Stimulated activated naive CD8-positive, alpha-beta T cell treated with anti-CD3 and anti-CD28 coated beads, Interleukin-15, Interleukin-2, amounts not matched to agents 100 U/mL and 50 U/mL, for 24 hours (primary cell): ENCODE results near the gene MEIOSIN.
"Not testable (repeated sequence)": the region's sequence is repeated elsewhere in the genome, so short reads cannot be mapped to it uniquely, and the experiment has no call there.

ENCODE experiments used
- ATAC-seq: fragments of 150-1000 bp; cut with Tn5 transposase; one replicate; pipeline ENCODE4 v1.10.0; 2021
- DNase-seq: peaks from one replicate; pipeline ENCODE4 v3.0.0; 2021

Gene MEIOSIN

DNA sequence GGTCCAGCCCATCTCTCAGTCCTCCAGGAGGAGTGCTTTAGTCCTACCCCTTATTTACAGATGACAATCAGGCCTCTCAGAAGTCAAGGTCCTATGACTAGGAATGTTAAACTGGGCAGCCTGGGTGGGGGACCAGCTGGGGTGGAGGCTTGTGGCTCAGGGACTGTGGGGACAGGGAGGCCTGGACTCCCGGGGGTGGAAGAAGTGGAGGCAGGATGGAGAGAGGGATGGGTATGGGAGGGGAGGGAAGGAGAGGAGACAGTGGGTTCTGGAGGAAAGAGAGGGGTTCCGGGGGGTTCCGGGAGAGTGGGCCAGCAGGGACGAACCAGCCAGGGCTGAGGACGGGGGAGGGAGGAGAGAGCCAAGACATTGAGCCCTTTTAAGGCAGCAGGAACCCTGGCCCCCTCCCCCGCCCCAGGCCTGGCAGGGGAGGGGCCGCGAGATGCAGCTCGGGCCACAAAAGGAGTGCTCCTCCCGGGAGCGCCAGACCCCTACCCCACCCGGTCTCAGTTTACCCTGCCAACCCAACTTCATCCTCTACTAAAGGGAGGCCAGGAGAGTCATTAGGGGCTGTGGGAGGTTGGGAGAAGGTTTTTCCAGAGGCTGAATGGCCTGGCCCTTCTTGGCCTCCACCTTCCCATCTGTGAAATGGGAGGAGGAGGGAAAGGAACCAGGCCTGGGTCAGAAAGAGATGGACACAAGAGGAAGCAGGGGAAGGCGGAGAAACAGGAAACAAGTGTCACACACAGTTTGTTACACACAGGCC, 47.4 kb downstream of the MEIOSIN start:
- DNase-seq (no peak), ATAC-seq (no peak)

DNA sequence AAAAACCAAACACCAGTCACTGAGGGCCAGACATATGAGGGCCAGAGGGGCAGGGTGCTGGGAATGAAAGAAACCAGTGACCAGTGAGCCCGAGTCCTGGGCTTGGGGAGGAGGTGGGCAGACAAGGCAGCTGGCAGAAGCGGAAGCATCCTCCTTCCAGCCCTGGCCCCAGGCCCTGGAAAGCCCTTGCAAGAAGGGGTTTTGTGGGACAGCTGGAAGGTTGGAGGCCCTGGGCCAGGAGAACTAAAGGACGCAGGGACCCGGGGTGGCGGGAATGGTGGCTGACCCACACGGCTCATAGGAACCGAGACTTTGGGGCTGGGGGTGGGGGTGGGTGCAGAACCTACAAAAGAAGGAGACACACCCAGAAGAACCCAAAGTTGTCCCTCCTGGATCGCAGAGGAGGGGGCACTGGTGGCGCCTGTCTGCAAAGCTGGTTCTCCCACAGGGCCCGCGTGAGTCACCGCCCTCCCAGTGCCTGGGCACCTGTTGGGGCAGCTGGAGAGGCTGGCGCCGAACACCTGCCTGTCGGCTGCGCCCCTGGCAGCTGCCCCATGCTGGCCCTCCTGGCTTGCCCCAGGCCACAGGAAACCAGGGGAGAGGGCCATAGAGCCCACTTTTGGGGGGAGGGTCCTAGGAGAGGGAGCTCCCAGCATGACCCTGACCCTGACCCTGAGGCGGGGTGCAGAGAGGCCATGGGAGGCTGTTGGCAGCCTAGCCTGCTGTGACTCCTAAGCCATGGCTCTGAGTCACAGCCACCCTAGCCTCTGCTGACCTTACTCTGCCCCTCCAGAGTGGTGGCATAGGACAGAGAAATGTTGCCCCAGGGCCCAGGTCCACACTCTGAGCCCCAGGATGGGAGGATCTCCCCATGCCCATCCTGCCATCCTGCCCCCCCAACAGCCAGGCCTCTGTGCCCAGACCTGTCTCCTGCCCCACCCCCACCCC, 48.2 kb downstream of the MEIOSIN start:
- DNase-seq (no peak), ATAC-seq (no peak)

DNA sequence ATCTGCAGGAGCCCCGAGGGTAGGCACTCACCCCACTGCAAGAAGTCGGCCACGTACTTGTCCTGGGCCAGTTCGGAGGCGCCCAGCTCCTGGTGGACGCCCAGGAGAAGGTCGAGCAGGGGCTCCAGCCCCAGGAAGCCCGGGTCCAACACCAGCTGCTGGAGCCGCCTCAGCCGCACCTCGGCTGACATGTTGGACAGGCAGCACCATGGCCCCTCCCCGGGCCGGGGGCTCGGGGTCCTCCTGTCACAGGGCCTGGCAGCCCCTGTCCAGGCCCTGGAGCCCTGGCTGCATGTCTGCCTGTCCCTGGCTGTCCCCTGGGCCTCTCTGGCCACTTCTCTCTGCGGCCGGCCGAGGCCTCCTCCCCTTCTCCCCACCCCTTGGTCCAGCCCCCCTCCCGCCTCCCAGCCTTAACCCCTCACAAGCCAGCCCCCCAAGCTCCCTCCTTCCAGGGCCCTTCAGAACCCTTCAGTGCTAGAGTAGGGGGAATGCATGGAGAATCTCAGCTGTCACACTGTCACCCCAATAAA, 49.0 kb downstream of the MEIOSIN start, which contains the start of gene DMPK:
DMPK (minus strand) TSS at position 329 of the 530 bp plus-strand sequence; CDS start at position 191, 138 bp downstream.
- DNase-seq (no peak), ATAC-seq (no peak)

DNA sequence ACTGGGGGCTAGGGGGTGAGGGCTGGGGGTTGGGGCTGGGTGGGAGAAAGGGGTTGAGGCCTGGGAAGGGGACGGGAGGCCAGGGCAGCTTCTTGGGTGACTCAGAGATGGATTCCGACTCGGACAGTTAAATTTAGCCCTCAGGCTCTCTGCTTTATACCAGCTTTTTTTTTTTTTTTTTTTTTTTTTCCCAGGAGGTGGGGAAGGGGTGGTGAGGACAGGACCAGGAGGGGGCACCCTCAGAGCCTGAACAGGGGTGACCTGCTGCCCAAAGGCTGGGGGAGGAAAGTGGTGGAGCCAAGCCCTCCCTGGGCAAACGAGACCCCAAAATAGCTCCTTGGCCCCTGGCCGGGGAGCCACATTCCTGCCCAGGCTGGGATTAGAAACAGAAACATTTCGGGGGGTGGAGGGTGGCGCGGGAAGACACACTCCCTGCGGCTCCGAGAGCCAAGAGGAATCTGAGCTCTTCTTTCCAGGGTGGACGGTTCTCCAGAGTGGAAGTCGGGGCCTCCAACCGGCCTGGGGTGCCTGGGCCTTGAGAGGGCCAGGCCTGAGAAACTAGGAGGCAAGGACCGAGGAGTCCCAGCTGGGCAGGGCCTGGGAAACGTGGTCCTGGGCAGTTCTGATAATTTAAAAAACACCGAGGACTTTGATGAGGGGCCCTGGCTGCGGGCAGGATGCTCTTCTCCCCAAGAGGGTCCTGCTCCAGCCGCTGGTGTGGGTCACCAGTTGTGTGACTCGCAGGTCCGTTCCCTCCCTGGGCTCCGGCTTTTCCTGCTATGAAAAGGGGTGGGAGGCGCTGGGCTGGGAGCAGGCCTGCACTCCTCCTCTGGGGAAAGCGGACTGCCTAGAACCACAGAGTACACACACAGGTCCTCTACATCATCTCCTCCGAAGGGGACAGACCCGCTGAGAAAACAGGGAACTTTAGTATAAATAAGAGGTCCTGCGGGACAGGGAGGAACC, 49.9 kb downstream of the MEIOSIN start:
- no peak for ATAC-seq
- no peak for DNase-seq

DNA sequence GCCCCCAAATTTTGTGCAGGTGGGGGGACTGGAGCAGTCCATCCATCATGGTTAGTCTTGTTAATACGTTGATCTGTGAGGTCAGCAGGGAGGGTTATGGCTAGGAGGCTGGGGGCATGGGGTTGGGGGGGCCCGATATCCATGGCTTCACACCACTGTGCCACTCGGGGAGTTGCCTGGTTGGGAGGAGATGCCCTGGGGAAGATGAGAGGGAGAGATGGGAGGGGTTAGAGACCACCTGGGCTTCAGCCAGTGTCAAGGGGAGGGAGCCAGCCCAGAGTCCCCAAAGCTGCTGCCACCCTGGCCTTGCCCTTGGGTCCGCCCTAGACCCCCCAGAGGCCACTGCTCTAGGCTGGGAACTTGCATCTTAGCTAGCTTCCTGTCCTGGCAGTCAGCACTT, 50.9 kb downstream of the MEIOSIN start:
- no peak for ATAC-seq
- DNase-seq = no peak

DNA sequence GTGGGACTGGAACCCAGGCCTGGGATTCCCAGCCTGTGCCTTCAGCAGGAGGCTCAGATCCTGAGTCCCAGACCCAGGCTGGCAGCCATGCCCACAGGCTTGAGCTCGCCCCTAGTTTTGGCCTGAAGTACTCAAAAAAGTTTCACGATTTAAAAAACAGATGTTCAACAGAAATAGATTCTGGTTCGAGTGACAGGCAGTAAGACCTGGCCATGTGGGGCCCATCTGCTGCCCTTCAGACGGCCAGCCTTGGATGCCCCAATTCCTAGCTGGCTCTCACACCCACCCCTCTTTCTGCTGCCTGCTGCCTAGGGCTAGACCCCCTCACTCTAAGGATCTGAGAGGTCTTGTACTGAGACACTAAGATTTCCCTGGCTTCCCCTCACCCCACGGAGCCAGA, 51.9 kb downstream of the MEIOSIN start:
- ATAC-seq = no peak
- DNase-seq = no peak

DNA sequence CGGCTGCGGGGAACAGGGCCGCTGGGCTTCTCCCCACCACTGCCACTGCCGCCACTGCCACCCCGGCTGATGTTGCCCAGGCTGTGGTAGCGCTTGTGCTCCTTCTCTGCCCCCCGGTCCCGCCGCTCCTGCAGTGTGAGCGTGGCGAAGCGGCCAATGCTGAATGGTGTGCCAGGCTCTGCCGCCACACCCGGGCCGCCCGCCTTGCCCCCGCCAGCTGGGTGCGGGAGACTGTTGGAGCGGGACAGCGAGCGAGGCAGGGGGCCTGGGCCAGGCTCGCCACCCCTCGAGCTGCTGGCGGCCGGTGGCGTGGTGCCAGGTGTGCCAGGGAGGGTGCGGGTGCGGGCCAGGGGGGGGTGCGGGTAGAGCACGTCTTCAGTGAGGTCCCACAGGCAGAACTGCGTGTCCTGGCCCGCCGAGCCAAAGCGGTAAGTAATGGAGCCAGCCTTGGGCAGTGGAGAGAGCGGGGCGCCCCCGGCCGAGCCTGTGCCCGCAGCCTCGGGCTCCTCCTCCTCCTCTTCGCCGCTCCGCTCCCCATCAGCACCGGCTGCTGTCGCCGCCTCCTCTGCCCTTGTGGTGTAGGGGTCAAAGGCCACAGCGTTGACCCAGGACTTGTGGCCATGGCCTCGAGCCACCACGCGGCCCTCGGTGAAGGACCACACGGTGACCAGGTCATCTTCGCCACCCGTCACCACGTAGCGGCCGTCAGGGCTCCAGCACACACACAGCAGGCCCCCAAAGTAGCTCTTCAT, 52.7 kb downstream of the MEIOSIN start:
- ATAC-seq (no peak), DNase-seq (no peak)

DNA sequence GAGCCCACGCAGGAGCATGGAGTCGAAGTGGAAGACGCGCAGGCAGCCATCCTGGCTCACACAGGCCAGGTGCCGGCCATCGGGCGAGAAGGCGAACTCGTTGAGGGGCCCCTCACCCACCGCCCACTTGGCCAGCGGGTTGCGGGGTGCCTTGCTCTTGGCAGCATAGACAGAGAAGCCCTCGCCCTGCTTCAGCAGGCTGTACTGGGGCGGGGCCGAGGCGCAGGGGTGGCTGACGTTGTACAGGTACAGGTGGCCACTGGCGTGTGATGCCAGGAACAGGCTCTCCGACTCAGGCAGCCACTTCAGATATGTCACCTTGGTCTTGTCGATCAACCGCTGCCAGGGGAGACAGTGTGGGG, 53.3 kb downstream of the MEIOSIN start:
- DNase-seq = no peak
- ATAC-seq = no peak

DNA sequence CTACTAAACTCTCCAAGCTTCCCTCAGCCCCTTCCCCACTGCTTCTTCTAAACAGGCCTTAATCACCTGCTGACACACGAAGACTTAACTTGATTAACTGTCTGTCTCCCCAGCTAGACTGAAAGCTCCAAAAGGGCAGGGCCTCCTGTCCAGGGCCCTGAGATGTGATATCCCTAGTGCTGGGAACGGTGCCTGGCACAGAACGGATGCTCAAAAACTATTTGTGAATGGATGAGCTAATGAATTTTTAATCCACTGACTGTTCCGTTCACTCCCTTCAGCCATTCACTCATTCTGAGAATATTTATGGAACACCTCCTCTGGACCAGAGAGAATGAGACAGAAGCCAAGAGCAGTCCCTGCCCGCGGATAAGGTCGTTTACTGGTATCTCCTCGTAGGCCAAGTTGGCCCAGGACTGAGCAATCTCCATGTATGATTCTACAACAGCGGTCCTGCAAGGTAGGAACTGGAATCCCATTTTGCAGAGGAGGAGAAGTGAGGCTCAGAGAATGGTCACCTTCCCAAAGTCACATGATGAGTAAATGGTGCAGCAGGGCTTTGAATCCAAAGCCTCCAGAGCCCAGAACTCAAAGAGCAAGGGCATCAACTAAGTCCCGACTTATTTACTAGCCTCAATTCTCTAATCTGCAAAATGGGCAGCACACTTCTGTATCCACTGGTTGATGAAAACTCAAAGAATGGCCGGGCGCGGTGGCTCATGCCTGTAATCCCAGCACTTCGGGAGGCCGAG, 56.0 kb downstream of the MEIOSIN start:
- no peak for DNase-seq

DNA sequence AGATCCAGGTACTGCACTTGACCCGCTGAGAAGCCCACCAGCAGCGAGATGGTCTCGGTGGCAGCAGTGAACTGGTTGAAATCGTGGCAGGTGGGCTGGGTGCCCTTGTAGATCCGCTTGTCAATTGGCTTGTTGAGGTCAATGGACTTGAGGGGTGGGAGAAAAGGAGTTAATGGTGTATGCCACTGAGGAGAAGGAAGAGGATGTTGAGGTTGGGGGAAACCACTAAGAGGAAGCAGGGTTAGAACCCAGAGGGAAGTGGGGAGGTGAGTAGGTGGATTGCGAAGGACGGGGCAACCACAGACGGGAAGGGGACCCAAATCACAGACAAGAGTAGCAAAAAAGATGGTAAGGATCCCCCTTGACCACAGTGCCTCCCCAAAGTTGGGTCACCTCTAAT, 57.7 kb downstream of the MEIOSIN start:
- no peak for ATAC-seq
- DNase-seq = peak; percentile 54

More for the DNA sequence above, 56.0 kb downstream of the MEIOSIN start:
- ATAC-seq = no peak

DNA sequence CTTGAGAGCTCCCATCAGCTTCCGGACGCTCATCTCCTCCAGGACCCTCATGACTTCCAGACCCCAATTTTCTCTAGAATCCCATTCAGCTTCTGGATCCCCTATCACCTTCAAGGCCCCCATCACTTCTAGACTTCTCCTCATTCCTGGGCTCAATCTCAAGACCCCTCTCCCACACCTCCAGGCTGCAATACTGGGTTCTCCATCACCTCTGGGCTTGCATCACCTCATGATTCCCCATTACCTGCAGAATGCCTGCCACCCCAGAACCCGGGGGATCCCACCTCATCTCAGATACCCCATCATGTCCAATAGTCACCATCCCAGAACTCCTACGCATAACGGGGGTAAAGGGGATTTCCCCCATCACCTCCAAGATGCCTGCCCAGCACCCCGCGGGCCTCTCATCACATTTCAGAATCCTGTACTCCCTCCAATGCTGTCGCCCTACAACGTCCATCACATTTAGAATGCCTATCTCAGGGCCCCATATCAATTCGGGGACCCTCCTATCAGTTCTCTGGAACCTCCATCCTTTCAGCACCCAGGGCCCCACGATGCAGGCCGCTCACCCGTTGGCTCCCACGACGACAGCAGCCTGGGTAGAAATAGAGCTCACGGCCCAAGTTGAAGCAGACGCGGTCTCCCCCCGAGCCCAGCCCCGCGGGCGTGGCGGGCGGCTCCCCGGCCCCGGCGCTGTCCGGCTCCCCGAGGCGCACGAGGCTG, 58.7 kb downstream of the MEIOSIN start:
- no peak for DNase-seq
- peak; percentile 24 for ATAC-seq

DNA sequence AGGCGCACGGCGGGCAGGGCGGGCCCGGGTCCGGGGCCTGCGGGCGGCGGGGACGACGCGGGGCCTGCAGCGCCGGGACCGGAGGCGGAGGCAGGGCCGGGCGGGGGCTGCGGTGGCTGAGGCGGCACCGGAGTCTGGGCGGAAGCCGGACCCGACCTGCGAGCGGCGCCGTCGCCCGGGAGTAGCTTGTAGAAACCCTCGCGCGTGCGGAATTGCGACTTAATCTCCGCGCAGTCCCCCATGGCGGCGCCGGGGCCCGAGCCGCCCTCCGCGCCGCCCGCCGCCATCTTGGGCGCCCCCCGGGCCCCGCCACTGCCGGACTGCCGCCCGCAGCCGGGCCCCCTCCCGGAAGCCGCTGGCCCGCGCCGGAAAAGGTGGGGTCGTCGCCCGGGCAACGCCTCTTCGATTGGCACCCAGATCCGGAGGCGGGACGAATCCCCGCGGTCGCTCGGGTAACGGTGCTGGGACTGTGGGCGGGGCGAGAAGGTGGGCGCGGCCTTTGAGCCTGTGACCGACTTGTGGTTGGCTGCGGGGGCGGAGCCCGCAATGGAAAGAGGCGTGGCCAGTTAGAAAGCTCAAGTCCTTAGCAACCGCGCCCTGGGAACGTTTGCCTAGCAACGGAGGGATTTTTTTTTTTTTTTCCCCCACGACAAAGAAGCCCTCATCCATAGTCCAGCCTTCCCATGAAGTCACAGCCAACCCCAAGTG, 59.4 kb downstream of the MEIOSIN start, which contains the start of gene DMWD:
DMWD (minus strand) TSS at position 376 of the 708 bp plus-strand sequence; CDS start at position 287, 89 bp downstream.
- ATAC-seq (peak; percentile 91), DNase-seq (peak; percentile 100)

DNA sequence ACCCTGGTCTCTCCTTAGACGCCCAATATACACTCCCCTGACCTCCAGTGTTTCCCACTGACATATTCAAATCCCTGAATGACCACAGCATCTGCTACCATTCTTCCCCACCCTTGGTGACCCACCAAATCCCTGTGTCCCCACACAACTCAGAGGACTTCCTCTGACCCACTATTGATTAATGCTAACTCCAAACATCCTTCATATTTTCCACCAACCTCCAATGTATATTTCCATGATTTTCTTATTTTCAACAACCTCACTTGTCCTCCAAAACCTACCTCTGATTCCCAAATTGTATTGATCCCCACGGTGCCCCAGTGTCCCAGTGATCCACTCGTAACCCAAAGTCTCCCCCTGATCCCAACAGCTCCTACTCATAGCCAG, 59.9 kb downstream of the MEIOSIN start:
- no peak for DNase-seq
- ATAC-seq = no peak

DNA sequence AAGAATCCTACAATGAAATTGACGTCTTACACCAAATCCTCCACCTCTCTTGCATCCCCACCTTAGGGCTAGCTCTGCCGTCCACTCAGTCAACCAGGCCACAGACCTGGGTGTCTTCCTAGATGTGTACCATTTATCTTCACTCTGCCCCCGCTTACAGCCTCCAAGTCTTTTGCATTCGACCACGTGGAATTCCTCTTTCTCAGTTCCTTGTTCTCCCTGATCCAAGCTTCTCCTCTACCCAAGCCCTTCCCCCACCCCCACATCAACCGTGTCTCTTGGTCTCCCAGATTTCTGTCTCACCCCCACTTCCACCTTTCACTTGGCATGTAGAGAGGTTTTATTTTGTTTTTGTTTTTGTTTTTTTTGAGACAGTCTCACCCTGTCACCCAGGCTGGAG, 60.6 kb downstream of the MEIOSIN start:
- DNase-seq (no peak), ATAC-seq (no peak)

DNA sequence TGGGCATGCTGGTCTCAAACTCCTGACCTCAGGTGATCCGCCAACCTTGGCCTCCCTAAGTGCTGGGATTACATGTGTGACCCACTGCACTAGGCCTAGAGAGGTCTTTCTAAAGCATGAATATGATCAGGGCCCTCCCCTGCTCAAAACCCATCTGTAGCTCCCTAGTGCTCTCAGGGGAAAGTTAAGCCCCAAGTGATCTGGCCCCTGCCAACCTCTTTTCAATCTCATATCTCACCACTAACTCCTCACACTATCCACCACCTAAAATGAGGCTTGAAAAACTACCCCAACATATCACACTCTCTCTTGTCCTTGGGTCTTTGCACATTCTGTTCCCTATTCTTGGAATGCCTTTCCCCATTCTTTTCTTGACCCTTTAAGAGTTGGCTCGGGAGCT, 61.4 kb downstream of the MEIOSIN start:
- ATAC-seq (no peak), DNase-seq (no peak)

DNA sequence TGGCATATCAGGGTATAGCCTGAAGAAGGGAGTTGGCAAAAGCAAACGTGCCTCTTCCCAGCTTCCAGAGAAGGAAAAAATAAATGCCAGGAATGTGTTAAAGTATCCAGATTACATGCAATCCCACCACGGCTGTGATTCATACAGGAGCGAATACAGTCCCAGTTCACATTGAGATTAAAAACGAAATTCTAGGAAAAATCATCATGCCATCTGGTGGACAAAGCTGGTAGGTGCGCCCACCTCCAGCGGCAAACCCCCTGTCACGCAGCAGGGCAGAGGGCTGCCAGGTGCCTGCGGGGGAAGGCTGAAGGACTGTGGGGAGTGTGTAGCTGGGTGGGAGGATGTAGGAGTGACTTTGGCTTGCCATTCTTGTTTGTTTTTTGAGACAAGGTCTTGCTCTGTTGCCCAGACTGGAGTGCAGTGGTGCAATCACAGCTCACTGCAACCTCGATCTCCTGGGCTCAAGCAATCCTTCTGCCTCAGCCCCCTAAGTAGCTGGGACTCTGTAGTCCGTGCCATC, 65.8 kb downstream of the MEIOSIN start:
- ATAC-seq = peak; percentile 70
- DNase-seq = peak; percentile 65

DNA sequence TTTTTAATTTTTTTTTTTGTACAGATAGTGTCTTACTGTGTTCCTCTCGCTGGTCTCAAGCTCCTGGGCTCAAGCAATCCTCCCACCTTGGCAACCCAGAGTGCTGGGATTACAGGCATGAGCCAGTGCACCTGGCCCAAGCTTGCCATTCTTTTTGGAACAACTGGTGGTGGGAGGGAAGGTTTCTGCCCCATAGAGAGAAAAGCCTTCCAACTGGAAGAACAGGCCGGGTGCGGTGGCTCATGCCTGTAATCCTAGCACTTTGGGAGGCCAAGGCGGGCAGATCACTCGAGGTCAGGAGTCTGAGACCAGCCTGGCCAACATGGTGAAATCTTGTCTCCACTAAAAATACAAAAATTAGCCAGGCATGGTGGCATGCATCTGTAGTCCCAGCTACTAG, 66.3 kb downstream of the MEIOSIN start:
- ATAC-seq, DNase-seq: not testable (repeated sequence)

DNA sequence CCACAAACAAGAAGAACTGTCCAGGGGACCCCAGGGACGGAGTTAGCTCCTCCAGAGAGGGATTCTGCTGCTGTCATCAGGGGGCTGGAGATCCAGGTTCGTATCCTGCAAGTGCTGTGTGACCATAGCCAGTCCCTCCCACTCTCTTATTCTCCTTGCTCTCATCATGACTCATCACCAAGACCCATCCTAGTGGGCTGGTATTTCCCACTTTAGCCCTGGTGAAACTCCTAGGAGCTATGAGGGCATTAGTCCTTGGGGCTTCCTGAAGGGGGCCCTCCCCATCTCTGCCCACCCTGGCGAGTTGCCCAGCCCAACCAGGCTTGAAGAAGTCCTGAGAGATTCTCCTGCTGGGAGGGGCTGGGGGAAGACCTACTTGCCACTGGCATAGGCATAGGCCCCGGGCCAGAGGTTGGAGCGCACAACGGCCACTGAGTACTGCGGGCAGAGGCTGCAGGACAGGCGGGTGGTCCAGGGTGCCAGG, 66.9 kb downstream of the MEIOSIN start:
- ATAC-seq = peak; percentile 4
- DNase-seq = no peak
